ENCODE measurements around the gene KIAA0513.

Gene KIAA0513

GRCh38 chr16:85089525-85089924 is 61.9 kb downstream of the KIAA0513 start:
- DNase-seq (ENCODE audit: low read depth), result no peak

- no peak for DNase-seq (ENCODE audit: low read depth)
These were observed 62.6 kb downstream of the KIAA0513 start for GRCh38 chr16:85090181-85090580.

GRCh38 chr16:85090873-85091521 is 63.4 kb downstream of the KIAA0513 start:
- DNase-seq (ENCODE audit: low read depth), result no peak

GRCh38 chr16:85091522-85091910 is 63.9 kb downstream of the KIAA0513 start:
- no peak for DNase-seq (ENCODE audit: low read depth)

- no peak for DNase-seq (ENCODE audit: low read depth)
These were observed 64.7 kb downstream of the KIAA0513 start for GRCh38 chr16:85092309-85092708.

GRCh38 chr16:85092851-85093250 is 65.3 kb downstream of the KIAA0513 start:
- no peak for DNase-seq (ENCODE audit: low read depth)

- no peak for DNase-seq (ENCODE audit: low read depth)
These were observed 66.1 kb downstream of the KIAA0513 start for GRCh38 chr16:85093705-85094104.

- DNase-seq (ENCODE audit: low read depth), result no peak
These were observed 66.7 kb downstream of the KIAA0513 start for GRCh38 chr16:85094176-85094805.

- DNase-seq (ENCODE audit: low read depth), result no peak
These were observed 67.2 kb downstream of the KIAA0513 start for GRCh38 chr16:85094812-85095211.

- no peak for DNase-seq (ENCODE audit: low read depth)
These were observed 69.3 kb downstream of the KIAA0513 start for GRCh38 chr16:85096921-85097320.

- DNase-seq (ENCODE audit: low read depth), result no peak
These were observed 71.0 kb downstream of the KIAA0513 start for GRCh38 chr16:85098565-85098964.

GRCh38 chr16:85100265-85100664 is 72.7 kb downstream of the KIAA0513 start:
- no peak for DNase-seq (ENCODE audit: low read depth)

GRCh38 chr16:85101956-85102630 is 74.5 kb downstream of the KIAA0513 start:
- DNase-seq (ENCODE audit: low read depth), result no peak

- no peak for DNase-seq (ENCODE audit: low read depth)
These were observed 75.8 kb downstream of the KIAA0513 start for GRCh38 chr16:85103114-85104079.

- no peak for DNase-seq (ENCODE audit: low read depth)
These were observed 76.6 kb downstream of the KIAA0513 start for GRCh38 chr16:85104147-85104546.

GRCh38 chr16:85104821-85105391 is 77.3 kb downstream of the KIAA0513 start:
- DNase-seq (ENCODE audit: low read depth), result no peak

GRCh38 chr16:85105475-85105874 is 77.9 kb downstream of the KIAA0513 start:
- DNase-seq (ENCODE audit: low read depth), result no peak

- DNase-seq (ENCODE audit: low read depth), result no peak
These were observed 79.5 kb downstream of the KIAA0513 start for GRCh38 chr16:85107083-85107482.

- DNase-seq (ENCODE audit: low read depth), result no peak
These were observed 79.9 kb downstream of the KIAA0513 start for GRCh38 chr16:85107532-85107931.

- DNase-seq (ENCODE audit: low read depth), result no peak
These were observed 82.5 kb downstream of the KIAA0513 start for GRCh38 chr16:85110105-85110504.

GRCh38 chr16:85111184-85111583 is 83.6 kb downstream of the KIAA0513 start:
- no peak for DNase-seq (ENCODE audit: low read depth)

- no peak for DNase-seq (ENCODE audit: low read depth)
These were observed 84.8 kb downstream of the KIAA0513 start, which contains the start of gene CIBAR2 for GRCh38 chr16:85112364-85112763. Gene CIBAR2 (minus strand): TSS chr16:85112472. CDS start chr16:85112352, 120 bp downstream.
